Measurements from ENCODE around the gene KLF1. TPM values are rescaled to one million over a fixed set of nuclear protein-coding genes. Genes with fewer than 3 reads are reported as not detected.

The KLF1 gene
- total and polyA plus RNA-seq, 2 of the 13 experiments (the other 11 are each of a cell fraction or from before 2014, with no cell fraction given), result not detected

DNA sequence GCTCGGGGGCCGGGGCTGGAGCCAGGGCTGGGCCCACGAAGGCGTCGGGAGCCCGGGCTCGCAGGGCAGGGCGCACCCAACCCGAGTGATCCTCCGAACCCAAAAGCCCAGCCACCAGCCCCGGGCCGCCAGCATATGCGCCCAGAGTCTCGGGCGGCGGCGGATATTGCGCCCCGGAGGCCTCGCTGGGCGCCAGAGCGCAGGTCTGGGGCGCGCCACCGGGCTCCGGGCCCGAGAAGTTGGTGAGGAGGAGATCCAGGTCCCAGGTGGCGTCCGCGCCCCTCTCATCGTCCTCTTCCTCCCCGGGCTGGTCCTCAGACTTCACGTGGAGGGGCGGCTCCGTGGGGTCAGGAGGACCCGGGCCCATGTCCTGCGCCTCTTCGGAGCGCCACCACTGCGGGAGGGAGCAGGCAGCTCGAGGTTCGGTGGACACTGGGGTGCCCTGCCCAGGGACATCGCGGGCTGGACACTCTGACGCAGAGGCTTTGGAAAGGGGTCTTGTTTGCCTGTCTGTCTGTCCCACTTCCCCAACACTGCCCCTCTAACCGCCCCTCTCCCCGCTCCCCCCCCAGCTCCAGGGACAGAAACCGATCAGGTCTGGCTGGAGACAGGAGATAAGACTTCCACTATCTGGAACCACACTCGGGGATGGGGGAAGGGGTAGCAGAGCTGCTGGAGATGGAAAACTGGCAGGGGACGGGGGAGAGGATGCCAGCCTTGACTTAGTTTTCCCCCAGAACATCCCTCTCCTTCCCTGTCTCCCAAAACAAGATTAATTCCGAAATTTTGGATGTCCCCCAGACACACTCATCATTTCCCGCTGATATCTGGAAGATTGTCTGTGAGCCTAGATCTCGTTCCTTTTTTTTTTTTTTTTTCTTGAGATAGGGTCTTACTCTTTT lies 1.0 kb downstream of the KLF1 start (continued):
- TF ChIP-seq KLF12 (CRISPR knock-in tag; IDR thresholded peaks at IDR 0.05; ENCODE audit: borderline replicate concordance), result no peak
- TF ChIP-seq, protein P1, sequence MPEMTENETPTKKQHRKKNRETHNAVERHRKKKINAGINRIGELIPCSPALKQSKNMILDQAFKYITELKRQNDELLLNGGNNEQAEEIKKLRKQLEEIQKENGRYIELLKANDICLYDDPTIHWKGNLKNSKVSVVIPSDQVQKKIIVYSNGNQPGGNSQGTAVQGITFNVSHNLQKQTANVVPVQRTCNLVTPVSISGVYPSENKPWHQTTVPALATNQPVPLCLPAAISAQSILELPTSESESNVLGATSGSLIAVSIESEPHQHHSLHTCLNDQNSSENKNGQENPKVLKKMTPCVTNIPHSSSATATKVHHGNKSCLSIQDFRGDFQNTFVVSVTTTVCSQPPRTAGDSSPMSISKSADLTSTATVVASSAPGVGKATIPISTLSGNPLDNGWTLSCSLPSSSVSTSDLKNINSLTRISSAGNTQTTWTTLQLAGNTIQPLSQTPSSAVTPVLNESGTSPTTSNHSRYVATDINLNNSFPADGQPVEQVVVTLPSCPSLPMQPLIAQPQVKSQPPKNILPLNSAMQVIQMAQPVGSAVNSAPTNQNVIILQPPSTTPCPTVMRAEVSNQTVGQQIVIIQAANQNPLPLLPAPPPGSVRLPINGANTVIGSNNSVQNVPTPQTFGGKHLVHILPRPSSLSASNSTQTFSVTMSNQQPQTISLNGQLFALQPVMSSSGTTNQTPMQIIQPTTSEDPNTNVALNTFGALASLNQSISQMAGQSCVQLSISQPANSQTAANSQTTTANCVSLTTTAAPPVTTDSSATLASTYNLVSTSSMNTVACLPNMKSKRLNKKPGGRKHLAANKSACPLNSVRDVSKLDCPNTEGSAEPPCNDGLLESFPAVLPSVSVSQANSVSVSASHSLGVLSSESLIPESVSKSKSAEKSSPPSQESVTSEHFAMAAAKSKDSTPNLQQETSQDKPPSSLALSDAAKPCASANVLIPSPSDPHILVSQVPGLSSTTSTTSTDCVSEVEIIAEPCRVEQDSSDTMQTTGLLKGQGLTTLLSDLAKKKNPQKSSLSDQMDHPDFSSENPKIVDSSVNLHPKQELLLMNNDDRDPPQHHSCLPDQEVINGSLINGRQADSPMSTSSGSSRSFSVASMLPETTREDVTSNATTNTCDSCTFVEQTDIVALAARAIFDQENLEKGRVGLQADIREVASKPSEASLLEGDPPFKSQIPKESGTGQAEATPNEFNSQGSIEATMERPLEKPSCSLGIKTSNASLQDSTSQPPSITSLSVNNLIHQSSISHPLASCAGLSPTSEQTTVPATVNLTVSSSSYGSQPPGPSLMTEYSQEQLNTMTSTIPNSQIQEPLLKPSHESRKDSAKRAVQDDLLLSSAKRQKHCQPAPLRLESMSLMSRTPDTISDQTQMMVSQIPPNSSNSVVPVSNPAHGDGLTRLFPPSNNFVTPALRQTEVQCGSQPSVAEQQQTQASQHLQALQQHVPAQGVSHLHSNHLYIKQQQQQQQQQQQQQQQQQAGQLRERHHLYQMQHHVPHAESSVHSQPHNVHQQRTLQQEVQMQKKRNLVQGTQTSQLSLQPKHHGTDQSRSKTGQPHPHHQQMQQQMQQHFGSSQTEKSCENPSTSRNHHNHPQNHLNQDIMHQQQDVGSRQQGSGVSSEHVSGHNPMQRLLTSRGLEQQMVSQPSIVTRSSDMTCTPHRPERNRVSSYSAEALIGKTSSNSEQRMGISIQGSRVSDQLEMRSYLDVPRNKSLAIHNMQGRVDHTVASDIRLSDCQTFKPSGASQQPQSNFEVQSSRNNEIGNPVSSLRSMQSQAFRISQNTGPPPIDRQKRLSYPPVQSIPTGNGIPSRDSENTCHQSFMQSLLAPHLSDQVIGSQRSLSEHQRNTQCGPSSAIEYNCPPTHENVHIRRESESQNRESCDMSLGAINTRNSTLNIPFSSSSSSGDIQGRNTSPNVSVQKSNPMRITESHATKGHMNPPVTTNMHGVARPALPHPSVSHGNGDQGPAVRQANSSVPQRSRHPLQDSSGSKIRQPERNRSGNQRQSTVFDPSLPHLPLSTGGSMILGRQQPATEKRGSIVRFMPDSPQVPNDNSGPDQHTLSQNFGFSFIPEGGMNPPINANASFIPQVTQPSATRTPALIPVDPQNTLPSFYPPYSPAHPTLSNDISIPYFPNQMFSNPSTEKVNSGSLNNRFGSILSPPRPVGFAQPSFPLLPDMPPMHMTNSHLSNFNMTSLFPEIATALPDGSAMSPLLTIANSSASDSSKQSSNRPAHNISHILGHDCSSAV (CRISPR knock-in tag; IDR thresholded peaks at IDR 0.05; ENCODE audit: borderline replicate concordance), result no peak
